Measurements from ENCODE around the gene NEMP1. TPM values are rescaled to one million over a fixed set of nuclear protein-coding genes. Genes with fewer than 3 reads are reported as not detected.

Gene NEMP1
- total and polyA plus RNA-seq, 3 experiments from 2014 or later = 3.8 to 50.9 (median 50.5) TPM

DNA sequence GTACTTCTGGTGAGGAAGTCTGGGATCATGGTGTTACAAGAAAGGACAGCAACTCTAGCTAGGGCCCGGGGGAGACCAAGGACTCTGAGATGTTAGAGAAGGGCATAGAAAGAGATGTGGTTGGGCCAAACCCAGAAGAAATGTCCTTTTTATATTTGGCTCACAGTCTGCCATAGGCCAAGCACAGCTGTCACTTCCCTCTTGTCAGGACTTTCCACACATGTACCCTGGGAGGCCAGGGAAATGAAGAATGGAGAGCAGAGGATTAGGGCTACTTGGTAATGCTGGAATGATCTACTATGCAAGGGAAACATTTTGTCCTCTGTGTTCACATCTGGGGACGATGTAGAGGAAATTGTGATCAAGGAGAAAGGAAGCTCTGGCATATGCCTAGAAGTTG, 37.8 kb downstream of the NEMP1 start:
- no peak for DNase-seq
- no peak overlapping the region for H3K4me3 ChIP-seq (ENCODE audit: low read length)

DNA sequence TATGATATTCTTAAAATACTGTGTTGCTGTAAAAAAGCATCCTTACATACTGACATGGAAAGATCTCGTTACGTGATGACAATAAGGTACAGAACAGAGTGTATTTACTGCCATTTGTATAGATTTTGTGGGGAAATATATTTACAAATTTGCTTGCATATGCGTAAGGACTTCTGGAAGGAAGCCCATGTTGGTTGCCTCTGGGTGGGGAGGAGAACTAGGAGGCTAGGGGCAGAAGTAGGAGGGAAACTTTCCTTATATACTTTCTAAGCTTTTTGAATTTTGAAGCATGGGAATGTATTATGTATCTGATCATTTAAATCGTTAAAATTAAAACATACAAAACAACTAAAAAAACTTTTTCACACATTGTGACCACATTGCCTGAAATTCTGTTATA, 38.4 kb downstream of the NEMP1 start:
- no peak for DNase-seq
- H3K36me3 Mint-ChIP-seq = no peaks in the 10 kb centered on the region
- no peak overlapping the region for H3K4me3 Mint-ChIP-seq
- H3K27ac Mint-ChIP-seq = no peak overlapping the region
- no peak overlapping the region for H3K4me3 ChIP-seq (ENCODE audit: low read length)
- H3K36me3 ChIP-seq (ENCODE audit: insufficient read depth, low read length) = no peaks in the 10 kb centered on the region
- H3K4me1 ChIP-seq (ENCODE audit: insufficient read depth, low read length) = no peaks in the 10 kb centered on the region
- ChIA-PET CTCF (no interaction called here), POLR2A (no interaction called here)
- H3K27ac ChIP-seq (ENCODE audit: low read depth, low read length) = no peak overlapping the region
- H3K9me3 Mint-ChIP-seq = no peaks in the 10 kb centered on the region
- H3K4me1 Mint-ChIP-seq = no peaks in the 10 kb centered on the region
- H3K27me3 Mint-ChIP-seq = peaks cover 5 to 26% of the 10 kb centered on the region in 2 donors
- H3K27me3 ChIP-seq (ENCODE audit: insufficient read depth, low read length, poor library complexity, severe bottlenecking) = no peaks in the 10 kb centered on the region
- H3K9me3 ChIP-seq (ENCODE audit: low read length) = no peaks in the 10 kb centered on the region

More for the DNA sequence above, 37.8 kb downstream of the NEMP1 start:
- no peak overlapping the region for H3K27ac ChIP-seq (ENCODE audit: low read depth, low read length)
- no peaks in the 10 kb centered on the region for H3K9me3 Mint-ChIP-seq
- peaks cover 5 to 30% of the 10 kb centered on the region in 2 donors for H3K27me3 Mint-ChIP-seq
- H3K4me3 Mint-ChIP-seq = no peak overlapping the region
- H3K27me3 ChIP-seq (ENCODE audit: insufficient read depth, low read length, poor library complexity, severe bottlenecking) = no peaks in the 10 kb centered on the region
- ChIA-PET CTCF (interaction anchor here (1.1 kb wide), 1 partner anchor 142 kb away, joined by 4 read pairs; no protein-coding TSS in a partner anchor), POLR2A (no interaction called here)
- no peaks in the 10 kb centered on the region for H3K4me1 ChIP-seq (ENCODE audit: insufficient read depth, low read length)
- H3K4me1 Mint-ChIP-seq = peaks cover 0 to under 1% (median under 1%) of the 10 kb centered on the region in 3 donors
- no peaks in the 10 kb centered on the region for H3K36me3 ChIP-seq (ENCODE audit: insufficient read depth, low read length)
- H3K36me3 Mint-ChIP-seq = no peaks in the 10 kb centered on the region
- no peaks in the 10 kb centered on the region for H3K9me3 ChIP-seq (ENCODE audit: low read length)
- H3K27ac Mint-ChIP-seq = no peak overlapping the region

DNA sequence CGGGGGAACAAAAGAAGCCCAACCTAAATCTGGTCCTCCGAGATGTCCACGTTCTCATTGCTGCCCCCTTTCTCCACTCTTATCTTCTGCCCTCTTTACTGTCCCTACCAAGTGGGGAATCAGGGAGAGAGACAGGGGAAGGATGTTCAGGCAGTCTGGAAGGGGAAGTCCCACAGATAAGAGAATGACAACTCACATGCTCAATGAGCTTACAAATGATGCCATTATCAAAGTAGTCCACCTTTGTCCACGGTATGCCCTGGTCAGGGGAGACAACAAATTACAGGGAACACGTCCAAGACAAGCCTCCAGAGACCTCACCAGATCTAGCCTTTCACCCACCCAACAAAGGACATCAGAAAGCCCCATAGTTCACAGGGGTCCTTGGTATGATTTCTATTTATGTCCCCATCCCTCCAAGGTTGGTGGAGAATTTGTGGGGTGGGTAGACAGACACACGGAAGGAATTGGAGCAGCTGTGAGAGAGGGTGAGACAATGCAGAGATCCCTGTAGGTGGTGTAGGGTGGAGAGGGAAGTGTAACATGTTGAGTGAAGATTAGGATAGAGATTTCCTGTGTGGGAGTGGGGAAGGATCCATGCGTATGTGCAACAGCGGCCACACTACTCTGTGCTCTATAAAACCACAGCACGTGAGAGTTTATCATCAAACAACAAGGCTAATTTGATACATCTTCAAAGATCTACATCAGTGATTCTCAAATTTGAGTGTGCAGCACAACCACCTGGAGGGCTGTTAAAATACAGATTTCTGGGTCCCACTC, 39.4 kb downstream of the NEMP1 start:
- no peaks in the 10 kb centered on the region for H3K27me3 ChIP-seq (ENCODE audit: insufficient read depth, low read length, poor library complexity, severe bottlenecking)
- H3K4me3 ChIP-seq (ENCODE audit: low read length) = no peak overlapping the region
- H3K36me3 Mint-ChIP-seq = no peaks in the 10 kb centered on the region
- no peaks in the 10 kb centered on the region for H3K36me3 ChIP-seq (ENCODE audit: insufficient read depth, low read length)
- CTCF ChIA-PET = no interaction called here
- no peaks in the 10 kb centered on the region for H3K9me3 Mint-ChIP-seq
- POLR2A ChIA-PET = no interaction called here
- H3K27me3 Mint-ChIP-seq = peaks cover 5 to 24% of the 10 kb centered on the region in 2 donors
- H3K4me3 Mint-ChIP-seq = no peak overlapping the region
- H3K27ac ChIP-seq (ENCODE audit: low read depth, low read length) = no peak overlapping the region
- no peak for DNase-seq
- no peaks in the 10 kb centered on the region for H3K9me3 ChIP-seq (ENCODE audit: low read length)
- peak overlapping the region in 1 of 8 donors; percentile 31 for H3K27ac Mint-ChIP-seq
- no peaks in the 10 kb centered on the region for H3K4me1 ChIP-seq (ENCODE audit: insufficient read depth, low read length)
- no peaks in the 10 kb centered on the region for H3K4me1 Mint-ChIP-seq

DNA sequence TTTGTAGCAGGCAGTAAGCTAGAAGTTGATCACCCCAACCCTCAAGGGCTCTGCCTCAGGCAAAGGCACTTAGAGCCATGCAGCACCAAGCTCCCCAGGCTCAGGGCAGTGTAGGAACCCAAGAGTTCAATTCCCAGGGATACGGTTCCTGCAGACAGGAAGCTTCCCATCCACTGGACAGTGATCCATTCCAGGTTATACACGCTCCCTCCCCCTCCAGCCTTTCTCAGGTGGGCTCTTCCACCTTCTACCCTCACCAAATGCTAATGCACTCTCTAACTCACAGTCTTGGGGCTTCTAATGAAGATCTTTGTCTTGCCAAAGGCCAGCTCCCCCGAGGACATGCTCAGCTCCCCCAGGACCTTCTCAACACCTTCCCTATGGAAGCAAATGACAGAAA, 41.3 kb downstream of the NEMP1 start:
- H3K36me3 Mint-ChIP-seq = no peaks in the 10 kb centered on the region
- no peaks in the 10 kb centered on the region for H3K9me3 ChIP-seq (ENCODE audit: low read length)

DNA sequence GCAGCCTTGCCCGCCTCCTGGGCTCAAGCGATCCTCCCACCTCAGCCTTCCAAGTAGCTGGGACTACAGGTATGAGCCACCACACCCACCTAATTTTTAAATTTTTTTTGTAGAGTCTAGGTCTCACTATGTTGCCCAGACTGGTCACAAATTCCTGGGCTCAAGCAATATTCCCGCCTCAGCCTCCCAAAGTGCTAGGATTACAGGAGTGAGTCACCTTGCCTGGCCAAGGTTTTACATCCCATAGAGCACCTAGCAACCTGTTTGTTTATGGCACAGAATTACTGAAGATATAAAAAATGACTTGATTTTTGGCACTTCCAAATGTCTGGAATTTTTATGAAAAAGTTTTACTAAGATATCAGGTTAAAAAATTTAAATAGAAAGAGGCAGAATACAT, 45.2 kb downstream of the NEMP1 start:
- Mint-ChIP-seq H3K4me3 (no peak overlapping the region), H3K27ac (no peak overlapping the region), H3K4me1 (peaks cover 13 to 18% (median 17%) of the 10 kb centered on the region in 3 donors), H3K9me3 (no peaks in the 10 kb centered on the region), H3K27me3 (peaks cover 0 to 2% of the 10 kb centered on the region in 2 donors), H3K36me3 (no peaks in the 10 kb centered on the region)
- H3K4me1 ChIP-seq (ENCODE audit: insufficient read depth, low read length) = peaks cover 25% of the 10 kb centered on the region
- H3K9me3 ChIP-seq (ENCODE audit: low read length) = no peaks in the 10 kb centered on the region
- ChIA-PET POLR2A (no interaction called here), CTCF (interaction anchor here (0.9 to 1.0 kb wide), 2 partner anchors 36 to 150 kb away, joined by 3 read pairs; no protein-coding TSS in a partner anchor)
- no peak for DNase-seq
- H3K36me3 ChIP-seq (ENCODE audit: insufficient read depth, low read length) = no peaks in the 10 kb centered on the region
- no peak overlapping the region for H3K27ac ChIP-seq (ENCODE audit: low read depth, low read length)
- no peaks in the 10 kb centered on the region for H3K27me3 ChIP-seq (ENCODE audit: insufficient read depth, low read length, poor library complexity, severe bottlenecking)
- H3K4me3 ChIP-seq (ENCODE audit: low read length) = no peak overlapping the region

More for the DNA sequence above, 41.3 kb downstream of the NEMP1 start:
- H3K27ac ChIP-seq (ENCODE audit: low read depth, low read length) = no peak overlapping the region
- H3K36me3 ChIP-seq (ENCODE audit: insufficient read depth, low read length) = no peaks in the 10 kb centered on the region
- Mint-ChIP-seq H3K4me1 (no peaks in the 10 kb centered on the region), H3K27ac (no peak overlapping the region), H3K4me3 (no peak overlapping the region), H3K27me3 (peaks cover 6 to 12% of the 10 kb centered on the region in 2 donors), H3K9me3 (no peaks in the 10 kb centered on the region)
- H3K4me1 ChIP-seq (ENCODE audit: insufficient read depth, low read length) = no peaks in the 10 kb centered on the region
- DNase-seq = no peak
- H3K27me3 ChIP-seq (ENCODE audit: insufficient read depth, low read length, poor library complexity, severe bottlenecking) = no peaks in the 10 kb centered on the region
- POLR2A ChIA-PET = no interaction called here
- CTCF ChIA-PET = no interaction called here
- H3K4me3 ChIP-seq (ENCODE audit: low read length) = no peak overlapping the region

DNA sequence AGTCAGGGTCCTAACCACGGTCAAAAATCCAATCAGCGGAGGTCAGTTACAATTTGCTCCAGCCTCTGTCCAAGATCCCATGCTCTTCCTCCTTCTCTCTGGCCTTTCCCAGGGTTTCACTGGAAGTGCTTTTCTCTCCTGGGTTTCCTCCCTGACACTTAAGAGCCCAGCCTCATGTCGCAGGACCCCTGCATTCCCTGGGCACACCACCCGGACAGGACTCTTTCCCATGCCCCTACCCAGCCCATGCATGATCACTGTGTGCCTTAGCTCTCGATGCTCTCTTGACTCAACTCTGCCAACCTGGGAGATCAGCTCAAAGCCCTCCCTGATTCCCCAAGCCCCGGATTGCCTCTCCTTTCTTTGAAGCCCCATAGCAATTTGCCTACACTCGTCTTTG, 46.8 kb downstream of the NEMP1 start:
- H3K9me3 ChIP-seq (ENCODE audit: low read length) = no peaks in the 10 kb centered on the region
- Mint-ChIP-seq H3K4me1 (peaks cover 20 to 31% (median 25%) of the 10 kb centered on the region in 3 donors), H3K9me3 (no peaks in the 10 kb centered on the region), H3K27me3 (peaks cover 0 to 2% of the 10 kb centered on the region in 2 donors), H3K4me3 (no peak overlapping the region), H3K27ac (peak overlapping the region in 1 of 8 donors; percentile 22), H3K36me3 (no peaks in the 10 kb centered on the region)
- H3K27ac ChIP-seq (ENCODE audit: low read depth, low read length) = no peak overlapping the region
- CTCF ChIA-PET = interaction anchor here (1.4 kb wide), 1 partner anchor 30 kb away, joined by 5 read pairs; no protein-coding TSS in a partner anchor
- DNase-seq = no peak
- no peak overlapping the region for H3K4me3 ChIP-seq (ENCODE audit: low read length)
- H3K27me3 ChIP-seq (ENCODE audit: insufficient read depth, low read length, poor library complexity, severe bottlenecking) = no peaks in the 10 kb centered on the region
- H3K4me1 ChIP-seq (ENCODE audit: insufficient read depth, low read length) = peaks cover 42% of the 10 kb centered on the region
- POLR2A ChIA-PET = interaction anchor here (0.8 kb wide), 1 partner anchor 81 kb away, joined by 3 read pairs; no protein-coding TSS in a partner anchor
- H3K36me3 ChIP-seq (ENCODE audit: insufficient read depth, low read length) = no peaks in the 10 kb centered on the region

DNA sequence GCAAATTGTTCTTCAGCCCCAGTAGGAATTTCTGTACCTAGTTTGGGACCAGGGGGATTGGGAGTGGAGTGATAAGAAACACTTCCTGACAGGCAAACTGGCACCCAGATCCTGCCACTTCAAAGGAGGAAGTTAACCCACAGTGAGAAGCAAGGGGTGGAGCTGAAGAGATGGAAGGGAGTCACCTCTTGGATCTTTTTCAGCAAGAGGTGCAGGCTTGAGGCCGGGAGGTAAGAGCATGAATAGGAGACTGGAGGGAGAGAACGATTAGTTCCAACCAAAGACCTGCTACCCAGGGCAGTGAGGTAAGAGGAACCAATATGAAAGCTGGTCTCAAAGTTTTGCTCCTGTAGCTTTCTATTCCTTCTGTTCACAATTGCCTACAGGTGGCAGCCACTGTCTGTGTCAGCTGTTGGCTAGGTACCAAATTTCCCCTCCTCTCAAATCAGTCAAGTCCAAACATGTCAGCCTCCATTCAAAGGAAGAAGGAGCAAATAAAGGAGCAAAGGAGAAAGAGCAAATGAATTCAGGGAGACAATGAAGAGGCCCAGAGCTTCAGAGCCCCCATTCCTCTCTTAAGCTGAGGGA, 47.4 kb downstream of the NEMP1 start:
- peak overlapping the region in 2 of 8 donors; percentile 5 to 17 for H3K27ac Mint-ChIP-seq
- no peaks in the 10 kb centered on the region for H3K27me3 ChIP-seq (ENCODE audit: insufficient read depth, low read length, poor library complexity, severe bottlenecking)
- H3K9me3 ChIP-seq (ENCODE audit: low read length) = no peaks in the 10 kb centered on the region
- no peaks in the 10 kb centered on the region for H3K36me3 ChIP-seq (ENCODE audit: insufficient read depth, low read length)
- H3K27ac ChIP-seq (ENCODE audit: low read depth, low read length) = no peak overlapping the region
- DNase-seq = peak in 1 of 5 donors; percentile 19
- ChIA-PET POLR2A (interaction anchor here (0.8 kb wide), 1 partner anchor 81 kb away, joined by 3 read pairs; no protein-coding TSS in a partner anchor), CTCF (interaction anchor here (1.2 to 1.4 kb wide), 3 partner anchors 23 to 81 kb away, joined by 3 to 5 read pairs (median 3); no protein-coding TSS in a partner anchor)
- no peaks in the 10 kb centered on the region for H3K9me3 Mint-ChIP-seq
- peak overlapping the region in 1 of 7 donors; percentile 24 for H3K4me3 Mint-ChIP-seq
- H3K4me1 Mint-ChIP-seq = peaks cover 20 to 35% (median 25%) of the 10 kb centered on the region in 3 donors
- H3K27me3 Mint-ChIP-seq = peaks cover 0 to 2% of the 10 kb centered on the region in 2 donors
- peaks cover 46% of the 10 kb centered on the region for H3K4me1 ChIP-seq (ENCODE audit: insufficient read depth, low read length)
- H3K4me3 ChIP-seq (ENCODE audit: low read length) = no peak overlapping the region
- no peaks in the 10 kb centered on the region for H3K36me3 Mint-ChIP-seq

DNA sequence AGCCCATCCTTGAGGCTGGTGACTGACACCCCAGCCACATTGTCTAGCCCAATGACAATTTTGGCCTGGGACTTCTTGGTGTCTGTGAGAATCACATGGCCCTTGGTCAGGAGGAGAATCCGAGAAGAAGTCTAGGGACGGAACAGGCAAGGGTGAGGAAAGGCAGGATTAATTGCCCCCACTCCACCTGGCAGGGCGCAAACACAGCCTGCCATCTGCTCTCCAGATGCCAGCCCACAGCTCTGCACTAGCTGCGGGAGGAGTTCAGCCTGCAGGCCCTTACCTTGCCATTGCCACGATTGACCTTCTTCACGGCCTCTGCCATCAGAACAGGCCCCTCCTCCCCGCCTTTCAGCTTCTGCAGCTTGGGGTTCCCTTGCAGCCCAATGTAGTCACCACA, 49.1 kb downstream of the NEMP1 start:
- no peak overlapping the region for H3K27ac ChIP-seq (ENCODE audit: low read depth, low read length)
- DNase-seq = no peak
- Mint-ChIP-seq H3K4me1 (peaks cover 20 to 35% (median 25%) of the 10 kb centered on the region in 3 donors), H3K9me3 (no peaks in the 10 kb centered on the region), H3K4me3 (no peak overlapping the region), H3K27me3 (peaks cover 0 to 2% of the 10 kb centered on the region in 2 donors), H3K36me3 (no peaks in the 10 kb centered on the region), H3K27ac (no peak overlapping the region)
- POLR2A ChIA-PET = no interaction called here
- no peaks in the 10 kb centered on the region for H3K9me3 ChIP-seq (ENCODE audit: low read length)
- no peak overlapping the region for H3K4me3 ChIP-seq (ENCODE audit: low read length)
- no peaks in the 10 kb centered on the region for H3K36me3 ChIP-seq (ENCODE audit: insufficient read depth, low read length)
- CTCF ChIA-PET = no interaction called here
- no peaks in the 10 kb centered on the region for H3K27me3 ChIP-seq (ENCODE audit: insufficient read depth, low read length, poor library complexity, severe bottlenecking)
- H3K4me1 ChIP-seq (ENCODE audit: insufficient read depth, low read length) = peaks cover 46% of the 10 kb centered on the region
